CD4-positive, alpha-beta T cell (primary cell): Measurements from ENCODE around the gene NEO1. TPM values are rescaled to one million over a fixed set of nuclear protein-coding genes. Genes with fewer than 3 reads are reported as not detected.

Experiments
- ATAC-seq: fragments of 200-7000 bp; cut with Tn5 transposase; one replicate; pipeline ENCODE4 v1.10.0; 2022; ENCODE audit warnings: mild to moderate bottlenecking; ENCODE audit not compliant: poor library complexity
- CTCF ChIA-PET: fragments of 350-600 bp; sonication (Branson Sonifier 250); formaldehyde crosslinking; loops from one replicate; lab custom pipeline; 2021; ENCODE audit warnings: antibody characterized with exemption, inconsistent platforms; lab: Charles Lee
- POLR2A ChIA-PET: fragments of 350-600 bp; sonication (Branson Sonifier 250); formaldehyde crosslinking; loops from one replicate; lab custom pipeline; 2021; ENCODE audit warnings: antibody characterized with exemption, inconsistent platforms; lab: Charles Lee
- DNase-seq, 14 experiments: peaks; one replicate each; pipeline ENCODE4 v3.0.0-alpha.2; 2013 to 2020; ENCODE audit warnings: mixed read lengths in 2 of 14
- H3K27ac ChIP-seq, 2 donors: one replicate each; pipeline versions ENCODE4 v1.5.1 to v1.7.0; 2013; ENCODE audit warnings: low read length in 2 of 2, low read depth in 1 of 2, mild to moderate bottlenecking in 1 of 2
- H3K27me3 ChIP-seq, 2 experiments: 1 replicate in 1 of 2; 2 replicates in 1 of 2; pipeline versions ENCODE4 v1.6.1 to v1.7.0; 2013; ENCODE audit warnings: low read length in 2 of 2, control low read depth in 1 of 2, mild to moderate bottlenecking in 1 of 2, moderate library complexity in 1 of 2; ENCODE audit not compliant: insufficient read depth in 2 of 2, control insufficient read depth in 1 of 2
- H3K36me3 ChIP-seq: one replicate; pipeline ENCODE4 v1.6.1; 2013; ENCODE audit warnings: low read length, control low read depth; ENCODE audit not compliant: insufficient read depth
- H3K4me1 ChIP-seq: one replicate; pipeline ENCODE4 v1.6.1; 2013; ENCODE audit warnings: low read length, control low read depth; ENCODE audit not compliant: insufficient read depth
- H3K4me3 ChIP-seq: one replicate; pipeline ENCODE4 v1.5.1; 2013; ENCODE audit warnings: mild to moderate bottlenecking, low read length, moderate library complexity
- H3K9me3 ChIP-seq, 2 experiments: 1 replicate in 1 of 2; 2 replicates in 1 of 2; pipeline versions ENCODE4 v1.6.1 to v1.7.0; 2013; ENCODE audit warnings: low read length in 2 of 2, mild to moderate bottlenecking in 2 of 2, control low read depth in 1 of 2, moderate library complexity in 1 of 2; ENCODE audit not compliant: control insufficient read depth in 1 of 2, insufficient read depth in 1 of 2
- H3K27ac Mint-ChIP-seq: one replicate; pipeline ENCODE4 v1.8.0; 2020; ENCODE audit warnings: mixed read lengths
- H3K27me3 Mint-ChIP-seq: one replicate; pipeline ENCODE4 v1.8.0; 2021; ENCODE audit warnings: mixed read lengths
- H3K36me3 Mint-ChIP-seq: one replicate; pipeline ENCODE4 v1.8.0; 2021; ENCODE audit warnings: low read depth, mixed read lengths
- H3K4me1 Mint-ChIP-seq: one replicate; pipeline ENCODE4 v1.8.0; 2021; ENCODE audit warnings: low read depth, mixed read lengths
- H3K4me3 Mint-ChIP-seq: one replicate; pipeline ENCODE4 v1.8.0; 2020; ENCODE audit warnings: mild to moderate bottlenecking, mixed read lengths
- H3K9me3 Mint-ChIP-seq: one replicate; pipeline ENCODE4 v1.8.0; 2020; ENCODE audit warnings: mixed read lengths
- intact Hi-C, 2 experiments: fragments of 100-400 bp; cut with DNase I in 1 of 2; cut with micrococcal nuclease in 1 of 2; formaldehyde crosslinking; loops; one replicate each; pipeline versions ENCODE4 v1.15.1 to v1.9.0; 2023 to 2025; cut with DNase I, micrococcal nuclease
- total RNA-seq, 174 experiments: library from RNA in 2 of 174; stranded (reverse) in 2 of 174; gene quantifications; one replicate each; pipeline ENCODE4 v1.2.3 and lab custom pipeline; 2021 to 2026
- TF ChIP-seq, protein P1 (sequence below): fragments of 200-600 bp; IDR thresholded peaks from one replicate; pipeline ENCODE4 v1.8.0; 2022; ENCODE audit warnings: antibody characterized with exemption, mild to moderate bottlenecking

The NEO1 gene
- total RNA-seq, 2 experiments from 2014 or later = 6.0 to 8.0 TPM

DNA sequence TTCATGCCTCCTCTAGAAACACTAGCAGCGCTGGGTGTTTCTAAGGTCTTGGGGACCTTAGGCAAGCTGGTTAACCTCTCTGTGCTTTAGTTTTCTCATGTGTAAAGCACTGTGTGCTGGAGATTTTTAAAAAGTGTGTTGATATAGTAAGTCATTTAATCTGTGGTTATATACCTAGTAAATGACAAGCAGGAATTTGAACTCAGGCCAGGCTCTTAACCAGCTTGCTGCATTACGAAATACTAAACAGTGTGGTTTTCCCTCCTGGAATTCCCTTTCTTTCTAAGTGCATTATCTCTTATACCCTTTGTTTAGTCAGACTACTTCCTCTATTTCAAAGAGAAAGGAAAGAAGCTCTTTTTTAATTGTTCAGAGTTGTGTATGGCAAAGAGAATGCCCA is 26.5 kb downstream of the NEO1 start:
- Mint-ChIP-seq H3K27ac (no peak overlapping the region), H3K27me3 (peaks cover 4% of the 10 kb centered on the region), H3K4me1 (no peaks in the 10 kb centered on the region), H3K4me3 (no peak overlapping the region), H3K9me3 (no peaks in the 10 kb centered on the region), H3K36me3 (no peaks in the 10 kb centered on the region)
- Histone ChIP-seq H3K36me3 (no peaks in the 10 kb centered on the region), H3K27ac (no peak overlapping the region), H3K4me3 (no peak overlapping the region), H3K4me1 (no peaks in the 10 kb centered on the region), H3K27me3 (no peaks in the 10 kb centered on the region), H3K9me3 (no peaks in the 10 kb centered on the region)
- intact Hi-C loops = loop anchor here in 1 of 2 experiments (5.0 kb wide), 1 partner anchor 476 kb away; no protein-coding TSS in a partner anchor
- POLR2A ChIA-PET = interaction anchor here (0.9 kb wide), 1 partner anchor 27 kb away, joined by 3 read pairs; no protein-coding TSS in a partner anchor
- TF ChIP-seq, protein P1, sequence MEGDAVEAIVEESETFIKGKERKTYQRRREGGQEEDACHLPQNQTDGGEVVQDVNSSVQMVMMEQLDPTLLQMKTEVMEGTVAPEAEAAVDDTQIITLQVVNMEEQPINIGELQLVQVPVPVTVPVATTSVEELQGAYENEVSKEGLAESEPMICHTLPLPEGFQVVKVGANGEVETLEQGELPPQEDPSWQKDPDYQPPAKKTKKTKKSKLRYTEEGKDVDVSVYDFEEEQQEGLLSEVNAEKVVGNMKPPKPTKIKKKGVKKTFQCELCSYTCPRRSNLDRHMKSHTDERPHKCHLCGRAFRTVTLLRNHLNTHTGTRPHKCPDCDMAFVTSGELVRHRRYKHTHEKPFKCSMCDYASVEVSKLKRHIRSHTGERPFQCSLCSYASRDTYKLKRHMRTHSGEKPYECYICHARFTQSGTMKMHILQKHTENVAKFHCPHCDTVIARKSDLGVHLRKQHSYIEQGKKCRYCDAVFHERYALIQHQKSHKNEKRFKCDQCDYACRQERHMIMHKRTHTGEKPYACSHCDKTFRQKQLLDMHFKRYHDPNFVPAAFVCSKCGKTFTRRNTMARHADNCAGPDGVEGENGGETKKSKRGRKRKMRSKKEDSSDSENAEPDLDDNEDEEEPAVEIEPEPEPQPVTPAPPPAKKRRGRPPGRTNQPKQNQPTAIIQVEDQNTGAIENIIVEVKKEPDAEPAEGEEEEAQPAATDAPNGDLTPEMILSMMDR = no peak
- ATAC-seq = no peak
- CTCF ChIA-PET = no interaction called here
- no peak for DNase-seq

DNA sequence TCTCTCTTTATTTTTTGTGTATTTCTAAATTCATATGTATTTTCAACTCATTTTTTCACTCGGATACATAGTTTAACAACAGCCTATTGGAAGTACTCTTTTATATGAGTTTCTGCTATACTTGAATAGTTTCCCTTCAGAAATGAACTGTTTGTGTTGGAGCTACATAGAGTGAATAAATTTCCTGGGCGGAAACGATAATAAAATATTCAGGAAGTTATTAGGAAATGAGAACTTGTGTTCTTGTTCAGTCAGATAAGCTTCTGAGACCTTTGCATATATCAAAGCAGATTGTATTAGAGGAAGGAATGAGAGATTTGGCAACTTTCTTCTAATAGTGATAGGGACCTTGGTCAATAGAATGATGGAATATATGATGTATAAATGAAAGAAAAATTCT is 27.3 kb downstream of the NEO1 start:
- DNase-seq = no peak
- no peaks in the 10 kb centered on the region for H3K4me1 Mint-ChIP-seq
- POLR2A ChIA-PET = interaction anchor here (0.9 kb wide), 1 partner anchor 28 kb away, joined by 3 read pairs; no protein-coding TSS in a partner anchor
- no peaks in the 10 kb centered on the region for H3K9me3 ChIP-seq
- no peak overlapping the region for H3K4me3 ChIP-seq
- H3K9me3 Mint-ChIP-seq = no peaks in the 10 kb centered on the region
- H3K4me3 Mint-ChIP-seq = no peak overlapping the region
- ATAC-seq = no peak
- intact Hi-C loops = loop anchor here in 1 of 2 experiments (5.0 kb wide), 1 partner anchor 477 kb away; no protein-coding TSS in a partner anchor
- TF ChIP-seq, protein P1 = no peak
- no peaks in the 10 kb centered on the region for H3K27me3 ChIP-seq
- H3K27me3 Mint-ChIP-seq = peaks cover 4% of the 10 kb centered on the region
- H3K27ac Mint-ChIP-seq = no peak overlapping the region
- H3K4me1 ChIP-seq = no peaks in the 10 kb centered on the region
- H3K36me3 ChIP-seq = no peaks in the 10 kb centered on the region
- CTCF ChIA-PET = interaction anchor here (1.0 kb wide), 1 partner anchor 358 kb away, joined by 3 read pairs; no protein-coding TSS in a partner anchor
- no peak overlapping the region for H3K27ac ChIP-seq
- H3K36me3 Mint-ChIP-seq = no peaks in the 10 kb centered on the region

DNA sequence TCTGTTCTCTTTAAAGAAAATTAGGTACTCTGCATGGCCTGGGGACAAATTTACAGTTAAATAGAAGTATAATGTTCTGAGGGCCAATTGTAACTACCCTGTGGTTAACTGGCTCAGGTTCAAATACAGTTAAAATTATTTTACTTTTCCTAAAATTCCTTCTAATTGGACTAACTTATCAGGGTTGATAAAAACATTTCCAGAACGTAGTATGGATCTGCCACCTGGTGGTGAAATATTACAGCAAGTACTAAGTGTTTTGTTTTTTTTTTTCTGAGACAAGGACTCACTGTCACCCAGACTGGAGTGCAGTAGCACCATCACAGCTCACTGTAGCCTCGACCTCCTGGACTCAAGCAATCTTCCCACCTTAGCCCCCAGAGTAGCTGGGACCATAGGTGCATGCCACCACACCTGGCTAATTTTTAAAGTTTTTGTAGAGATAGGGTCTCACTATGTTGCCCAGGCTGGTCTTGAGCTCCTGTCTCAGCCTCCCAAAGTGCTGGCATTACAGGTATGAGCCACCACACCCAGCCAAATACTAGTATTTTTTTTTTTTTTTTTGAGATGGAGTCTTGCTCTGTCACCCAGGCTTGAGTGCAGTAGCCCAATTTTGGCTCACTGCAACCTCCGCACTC is 29.2 kb downstream of the NEO1 start:
- H3K27ac ChIP-seq = no peak overlapping the region
- intact Hi-C loops = loop anchor here (1.0 to 10.0 kb wide), 8 partner anchors 27 to 737 kb away; no protein-coding TSS in a partner anchor
- ATAC-seq (peak; percentile 54), DNase-seq (peak in 5 of 14 experiments; percentile 0 to 71 (median 49))
- no peak overlapping the region for H3K4me3 ChIP-seq
- CTCF ChIA-PET = interaction anchor here (0.7 to 2.7 kb wide), 4 partner anchors 14 to 359 kb away, joined by 3 to 14 read pairs (median 3); no protein-coding TSS in a partner anchor
- no peaks in the 10 kb centered on the region for H3K4me1 Mint-ChIP-seq
- TF ChIP-seq, protein P1 = peak; percentile 68
- POLR2A ChIA-PET = no interaction called here
- no peak overlapping the region for H3K27ac Mint-ChIP-seq
- H3K27me3 Mint-ChIP-seq = peaks cover 4% of the 10 kb centered on the region
- no peaks in the 10 kb centered on the region for H3K9me3 Mint-ChIP-seq
- no peaks in the 10 kb centered on the region for H3K27me3 ChIP-seq
- no peaks in the 10 kb centered on the region for H3K36me3 Mint-ChIP-seq
- H3K4me1 ChIP-seq = no peaks in the 10 kb centered on the region
- no peaks in the 10 kb centered on the region for H3K36me3 ChIP-seq
- H3K9me3 ChIP-seq = no peaks in the 10 kb centered on the region
- no peak overlapping the region for H3K4me3 Mint-ChIP-seq
